Uterus (tissue), 2 donors: ENCODE measurements around the gene CEACAM16.

ENCODE experiments used
- CTCF ChIP-seq, 4 experiments: fragments of 200-600 bp in 2 of 4; fragments of 450-650 bp in 2 of 4; sonication (generic) in 2 of 4; IDR thresholded peaks; one replicate each; pipeline ENCODE4 v1.5.1; 2016 to 2019; ENCODE audit warnings: antibody characterized with exemption in 4 of 4, mild to moderate bottlenecking in 2 of 4, moderate library complexity in 1 of 4
- POLR2A ChIP-seq, 2 donors: fragments of 450-650 bp; IDR thresholded peaks; one replicate each; pipeline ENCODE4 v1.6.1; 2016; ENCODE audit warnings: antibody characterized with exemption in 2 of 2, mild to moderate bottlenecking in 1 of 2, moderate library complexity in 1 of 2

DNA sequence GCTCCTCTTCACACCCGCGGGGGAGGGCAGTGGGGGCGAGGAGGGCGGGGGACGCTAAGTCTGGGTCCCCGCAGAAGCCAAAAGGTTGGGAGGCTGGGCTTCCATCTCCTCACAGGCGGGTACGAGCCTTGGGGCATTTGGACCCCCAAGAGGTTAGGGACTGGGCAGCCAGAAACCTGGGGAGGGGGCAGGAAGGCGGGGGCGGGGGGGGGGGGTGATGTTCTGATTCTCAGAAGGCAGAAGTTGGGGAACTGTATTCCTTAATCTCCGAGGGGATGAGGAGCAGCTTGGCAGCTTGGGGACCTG is 54.6 kb downstream of the CEACAM16 start:
- no peak for TF ChIP-seq CTCF (IDR thresholded peaks at IDR 0.05)
- no peak for TF ChIP-seq POLR2A (IDR thresholded peaks at IDR 0.05)
